CD4-positive, alpha-beta T cell treated with Interleukin-15 for 1 hour (primary cell): Measurements from ENCODE around the gene ITGB4.
"Not testable (repeated sequence)": the region's sequence is repeated elsewhere in the genome, so short reads cannot be mapped to it uniquely, and the experiment has no call there.

Source experiments
- DNase-seq: peaks from one replicate; pipeline ENCODE4 v3.0.0-alpha.2; 2020

Gene ITGB4

DNA sequence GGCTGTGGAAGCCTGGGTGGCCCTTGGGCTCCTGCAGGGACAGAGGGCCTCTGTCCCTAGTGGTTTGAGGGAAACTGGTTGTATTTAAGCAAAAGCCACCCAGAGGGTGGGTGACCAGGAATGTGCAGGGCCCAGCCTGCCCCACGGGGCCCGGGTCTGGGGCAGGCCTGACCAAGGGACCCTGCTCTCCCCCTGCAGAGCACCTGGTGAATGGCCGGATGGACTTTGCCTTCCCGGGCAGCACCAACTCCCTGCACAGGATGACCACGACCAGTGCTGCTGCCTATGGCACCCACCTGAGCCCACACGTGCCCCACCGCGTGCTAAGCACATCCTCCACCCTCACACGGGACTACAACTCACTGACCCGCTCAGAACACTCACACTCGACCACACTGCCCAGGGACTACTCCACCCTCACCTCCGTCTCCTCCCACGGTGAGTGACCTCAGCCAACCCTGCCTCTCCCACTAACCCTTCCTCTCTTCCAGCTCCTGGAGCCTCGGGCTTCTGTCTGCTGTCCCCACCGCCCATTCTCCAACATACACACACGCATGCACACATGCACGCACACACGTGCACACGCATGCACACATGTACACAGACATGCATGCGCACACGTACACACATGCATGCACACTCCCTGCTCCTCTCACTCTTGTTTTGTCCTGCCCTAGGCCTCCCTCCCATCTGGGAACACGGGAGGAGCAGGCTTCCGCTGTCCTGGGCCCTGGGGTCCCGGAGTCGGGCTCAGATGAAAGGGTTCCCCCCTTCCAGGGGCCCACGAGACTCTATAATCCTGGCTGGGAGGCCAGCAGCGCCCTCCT lies 33.3 kb downstream of the ITGB4 start:
- no peak for DNase-seq

DNA sequence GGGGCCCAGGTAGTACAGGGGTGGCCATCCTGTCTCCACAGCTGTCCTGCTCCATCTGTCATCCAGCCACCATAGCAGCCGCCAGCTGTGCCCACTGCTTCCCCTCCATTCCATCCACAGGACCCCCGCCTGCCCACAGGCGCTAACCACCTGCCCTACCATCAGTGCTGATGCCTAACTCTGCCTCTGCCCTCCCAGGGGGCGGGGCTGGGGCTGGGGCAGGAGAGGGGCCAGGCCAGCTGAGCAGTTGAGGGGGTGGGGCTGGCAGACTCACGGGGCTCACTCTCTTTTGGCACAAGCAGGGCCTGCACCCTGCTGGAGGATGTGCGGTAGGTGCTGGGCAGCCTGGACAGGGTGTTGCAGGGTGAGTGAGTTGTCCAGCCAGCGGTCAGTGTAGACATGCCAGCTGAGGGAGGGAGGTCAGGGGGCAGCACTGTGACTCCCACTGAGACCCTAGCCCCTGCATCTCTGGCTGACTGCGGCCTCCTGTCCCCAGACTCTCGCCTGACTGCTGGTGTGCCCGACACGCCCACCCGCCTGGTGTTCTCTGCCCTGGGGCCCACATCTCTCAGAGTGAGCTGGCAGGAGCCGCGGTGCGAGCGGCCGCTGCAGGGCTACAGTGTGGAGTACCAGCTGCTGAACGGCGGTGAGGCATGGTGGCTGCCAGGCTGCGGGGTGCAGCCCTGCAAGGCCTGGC lies 34.1 kb downstream of the ITGB4 start:
- DNase-seq: no peak

DNA sequence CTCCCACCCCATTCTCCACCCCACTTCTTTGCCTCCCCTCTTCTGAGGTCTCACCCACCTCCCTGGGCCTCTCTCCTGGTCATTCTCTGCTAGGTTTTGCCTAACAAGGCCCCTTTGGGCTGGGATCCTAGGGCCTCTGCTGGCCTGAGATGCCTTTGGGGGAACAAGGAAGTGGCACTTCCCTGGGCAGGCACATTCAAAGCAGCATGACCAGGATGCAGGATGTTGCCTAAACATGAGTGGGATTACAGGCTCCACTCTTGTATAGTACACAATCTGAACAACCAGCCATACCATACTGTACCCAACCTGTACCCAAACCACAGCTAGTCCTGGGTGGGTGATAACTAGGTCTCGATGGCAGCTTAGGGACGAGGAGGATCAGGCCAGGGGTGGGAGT lies 34.7 kb downstream of the ITGB4 start:
- DNase-seq: no peak

DNA sequence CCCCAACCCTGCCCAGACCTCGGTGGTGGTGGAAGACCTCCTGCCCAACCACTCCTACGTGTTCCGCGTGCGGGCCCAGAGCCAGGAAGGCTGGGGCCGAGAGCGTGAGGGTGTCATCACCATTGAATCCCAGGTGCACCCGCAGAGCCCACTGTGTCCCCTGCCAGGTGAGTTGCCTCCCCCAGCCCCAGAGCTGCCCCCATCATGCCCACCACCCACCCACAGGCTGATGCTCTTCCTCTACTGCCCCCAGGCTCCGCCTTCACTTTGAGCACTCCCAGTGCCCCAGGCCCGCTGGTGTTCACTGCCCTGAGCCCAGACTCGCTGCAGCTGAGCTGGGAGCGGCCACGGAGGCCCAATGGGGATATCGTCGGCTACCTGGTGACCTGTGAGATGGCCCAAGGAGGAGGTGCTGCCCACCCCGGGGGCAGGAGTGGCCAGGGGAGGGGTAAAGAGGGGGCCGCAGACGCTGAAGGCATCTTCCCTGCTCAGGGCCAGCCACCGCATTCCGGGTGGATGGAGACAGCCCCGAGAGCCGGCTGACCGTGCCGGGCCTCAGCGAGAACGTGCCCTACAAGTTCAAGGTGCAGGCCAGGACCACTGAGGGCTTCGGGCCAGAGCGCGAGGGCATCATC lies 35.3 kb downstream of the ITGB4 start:
- no peak for DNase-seq

DNA sequence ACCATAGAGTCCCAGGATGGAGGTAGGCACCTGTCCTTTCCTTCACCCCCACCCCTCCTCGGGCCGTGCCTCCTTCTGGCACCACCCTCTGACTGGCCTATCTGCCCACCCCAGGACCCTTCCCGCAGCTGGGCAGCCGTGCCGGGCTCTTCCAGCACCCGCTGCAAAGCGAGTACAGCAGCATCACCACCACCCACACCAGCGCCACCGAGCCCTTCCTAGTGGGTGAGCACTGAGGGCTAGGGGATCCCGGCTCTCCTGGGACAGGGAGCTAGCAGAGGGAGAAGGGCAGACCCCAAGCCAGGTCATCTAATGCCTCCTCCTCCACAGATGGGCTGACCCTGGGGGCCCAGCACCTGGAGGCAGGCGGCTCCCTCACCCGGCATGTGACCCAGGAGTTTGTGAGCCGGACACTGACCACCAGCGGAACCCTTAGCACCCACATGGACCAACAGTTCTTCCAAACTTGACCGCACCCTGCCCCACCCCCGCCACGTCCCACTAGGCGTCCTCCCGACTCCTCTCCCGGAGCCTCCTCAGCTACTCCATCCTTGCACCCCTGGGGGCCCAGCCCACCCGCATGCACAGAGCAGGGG lies 35.9 kb downstream of the ITGB4 start:
- no peak for DNase-seq

DNA sequence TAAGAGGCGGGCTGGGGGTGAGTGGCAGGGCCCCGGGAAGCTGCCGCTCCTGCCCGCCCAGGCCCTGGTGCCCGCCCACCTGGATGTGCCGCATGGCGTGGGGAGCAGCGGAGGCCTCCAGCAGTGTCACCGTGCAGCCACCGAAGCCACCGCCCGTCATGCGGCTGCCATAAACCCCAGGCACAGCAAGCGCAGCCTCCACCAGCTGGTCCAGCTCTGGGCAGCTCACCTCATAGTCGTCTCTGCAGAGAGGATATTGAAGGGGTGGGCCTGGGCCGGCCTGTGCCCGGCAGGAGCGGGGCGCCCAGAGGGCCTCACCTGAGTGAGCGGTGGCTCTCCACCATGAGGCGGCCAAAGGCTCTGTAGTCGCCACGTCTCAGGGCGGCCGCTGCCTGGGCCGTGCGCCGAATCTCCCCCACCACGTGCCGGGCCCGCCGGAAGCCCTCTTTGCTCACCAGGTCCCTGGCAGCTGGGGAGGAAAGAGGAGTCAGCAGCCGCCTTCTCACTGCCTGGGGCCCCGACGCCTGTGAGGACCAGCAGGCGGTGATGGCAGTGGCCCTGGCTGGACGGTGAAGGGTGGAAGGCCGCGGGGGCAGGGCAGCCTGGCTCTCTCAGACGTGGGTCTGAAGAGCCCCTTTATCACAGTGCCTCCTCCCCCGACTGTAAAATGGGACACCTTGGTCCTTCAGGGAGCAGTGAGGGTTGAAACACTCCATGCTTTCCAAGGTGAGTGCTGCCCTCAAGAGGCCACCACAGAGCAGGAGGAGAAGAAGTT lies 37.1 kb downstream of the ITGB4 start:
- DNase-seq: no peak

DNA sequence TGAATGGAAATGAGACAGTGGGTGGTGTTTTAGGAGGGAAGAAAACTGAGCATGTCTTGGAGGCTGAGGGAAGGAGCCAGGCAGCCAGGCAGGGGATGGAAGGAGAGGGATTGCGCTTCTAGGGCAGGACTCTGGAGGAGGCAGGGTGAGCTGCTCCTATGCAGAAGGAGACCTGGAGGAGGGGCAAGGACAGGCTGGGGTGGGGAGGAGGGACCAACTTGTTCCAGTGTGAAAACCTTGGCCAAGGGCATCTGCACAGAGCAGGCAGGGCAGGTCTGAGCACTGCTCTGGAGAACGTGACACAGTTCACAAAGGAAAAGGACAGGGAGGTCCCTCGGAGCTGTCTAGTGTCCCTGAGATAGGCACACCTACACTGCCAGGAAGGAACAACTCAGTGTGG lies 38.2 kb downstream of the ITGB4 start:
- DNase-seq: no peak

DNA sequence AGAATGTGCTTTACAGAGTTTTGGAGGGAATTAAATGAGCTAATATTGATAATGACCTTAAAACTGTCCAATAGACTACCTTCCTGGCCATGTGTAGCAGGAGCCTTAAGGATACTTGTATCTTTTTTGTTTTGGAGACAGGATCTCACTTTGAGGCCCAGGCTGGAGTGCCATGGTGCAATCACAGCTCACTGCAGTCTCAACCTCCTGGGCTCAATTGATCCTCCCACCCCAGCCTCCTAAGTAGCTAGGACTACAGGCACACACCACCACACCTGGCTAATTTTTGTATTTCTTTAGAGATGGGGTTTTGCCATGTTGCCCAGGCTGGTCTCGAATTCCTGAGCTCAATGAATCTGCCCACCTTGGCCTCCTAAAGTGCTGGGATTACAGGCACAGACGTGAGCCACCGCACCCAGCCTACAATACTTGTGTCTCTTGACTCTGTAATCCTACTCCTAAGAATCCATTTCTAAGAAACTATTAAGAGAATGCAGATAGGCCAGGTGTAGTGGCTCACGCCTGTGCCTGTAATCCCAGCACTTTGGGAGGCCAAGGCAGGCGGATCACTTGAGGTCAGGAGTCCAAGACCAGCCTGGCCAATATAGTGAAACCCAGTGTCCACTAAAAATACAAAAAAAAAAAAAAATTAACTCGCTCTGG lies 38.9 kb downstream of the ITGB4 start:
- DNase-seq: not testable (repeated sequence)

DNA sequence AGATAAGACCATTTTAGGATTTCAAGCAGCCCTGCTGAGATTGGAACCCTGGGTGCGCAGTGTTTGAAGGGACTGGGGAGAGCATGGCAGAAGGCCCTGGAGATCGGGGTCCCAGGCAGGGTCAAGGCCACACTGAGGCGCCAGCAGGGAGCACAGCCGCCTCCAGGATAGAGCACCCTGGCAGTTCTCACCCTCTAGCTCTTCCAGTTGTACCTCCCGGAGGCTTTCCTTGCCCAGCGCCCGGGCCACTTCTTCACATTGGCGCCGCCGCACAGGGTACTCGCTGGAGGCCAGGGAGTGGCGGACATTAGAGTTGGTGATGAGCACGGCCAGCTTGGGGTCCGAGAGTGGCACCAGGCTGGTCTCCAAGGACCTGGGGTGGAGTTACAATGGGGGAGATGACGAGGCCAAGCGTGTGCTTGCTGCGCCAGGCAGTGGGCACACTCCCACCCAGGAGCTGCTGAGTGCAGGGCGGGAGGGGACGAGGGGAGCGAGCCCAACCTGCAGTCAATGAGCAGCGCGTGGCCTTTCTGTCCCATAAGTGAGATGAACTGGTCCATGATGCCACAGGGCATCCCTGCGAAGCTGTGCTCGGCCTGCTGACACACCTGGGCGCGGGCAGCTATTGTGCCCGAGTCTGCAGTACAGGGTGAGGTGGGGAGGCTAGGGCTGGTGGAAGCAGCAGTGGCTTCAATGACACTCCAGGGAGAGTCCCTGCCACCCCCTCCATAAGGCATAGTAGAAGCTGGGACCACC lies 41.4 kb downstream of the ITGB4 start:
- DNase-seq: no peak

DNA sequence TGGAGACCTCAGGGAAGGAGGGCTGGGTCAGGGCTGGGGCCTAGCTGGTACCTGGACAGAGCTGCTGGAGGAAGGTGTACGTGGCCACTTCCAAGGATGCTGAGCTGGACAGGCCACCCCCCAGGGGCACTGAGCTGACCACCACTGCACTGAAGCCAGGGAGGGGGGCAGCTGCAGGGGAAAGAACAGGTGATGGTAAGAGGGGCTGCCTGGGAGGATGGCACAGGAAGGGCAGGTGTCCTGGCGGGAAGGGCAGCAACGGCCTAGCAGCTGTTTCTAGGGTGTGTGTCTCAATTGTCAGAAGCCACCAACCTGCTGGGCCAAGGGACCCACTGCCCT lies 42.0 kb downstream of the ITGB4 start:
- DNase-seq: no peak

DNA sequence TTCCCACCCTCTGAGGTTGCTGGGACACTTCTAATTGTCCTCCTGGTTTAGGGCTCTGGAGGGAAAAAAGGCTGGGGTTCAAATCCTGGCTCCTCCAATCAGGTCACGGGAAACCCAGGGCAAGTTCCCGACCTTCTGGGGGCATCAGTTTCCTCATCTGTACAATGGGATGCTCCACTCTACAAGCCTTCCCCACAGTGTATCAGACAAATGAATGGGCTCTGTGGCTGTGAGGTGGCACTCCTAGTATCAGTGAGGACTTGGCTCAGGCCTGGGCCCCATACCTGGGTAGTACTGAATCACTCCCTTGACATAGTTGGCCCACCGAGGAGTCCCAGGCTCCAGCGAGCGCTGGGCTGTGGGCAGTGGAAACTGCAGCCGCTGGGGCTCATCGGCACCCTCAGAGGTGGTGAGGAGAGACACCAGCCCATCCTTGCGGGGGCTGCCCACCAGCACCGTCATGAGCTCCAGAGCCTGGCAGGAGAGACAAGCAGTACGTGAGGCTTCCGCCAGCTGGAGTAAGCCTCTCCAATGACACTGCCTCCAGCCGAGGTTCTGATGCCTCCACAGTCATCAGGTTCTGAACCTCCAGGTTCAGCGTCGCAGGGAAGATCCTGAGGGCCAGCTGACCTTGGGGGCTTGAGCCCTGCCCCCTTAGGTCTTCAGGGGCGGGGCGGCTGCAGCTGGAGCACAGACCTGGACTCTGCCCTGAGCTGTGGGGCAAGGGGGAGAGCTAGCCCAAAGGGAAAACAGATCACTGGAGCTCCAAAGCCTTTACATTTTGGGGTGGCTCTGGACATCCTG lies 42.6 kb downstream of the ITGB4 start:
- no peak for DNase-seq

DNA sequence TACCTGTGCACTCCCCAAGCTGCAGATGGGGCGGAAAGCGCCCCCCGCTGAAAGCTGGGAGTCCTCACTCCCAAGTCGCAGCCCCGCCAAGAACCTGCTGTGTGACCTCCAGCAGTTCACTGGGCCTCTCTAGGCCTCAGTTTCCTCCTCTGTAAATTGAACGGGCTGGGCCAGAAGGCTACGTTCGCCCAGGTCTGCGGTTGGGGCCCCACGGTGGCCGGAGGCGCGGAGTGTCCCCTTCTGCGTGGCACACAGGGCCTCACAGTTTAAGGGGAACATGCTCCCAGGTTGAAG lies 43.1 kb downstream of the ITGB4 start:
- no peak for DNase-seq

DNA sequence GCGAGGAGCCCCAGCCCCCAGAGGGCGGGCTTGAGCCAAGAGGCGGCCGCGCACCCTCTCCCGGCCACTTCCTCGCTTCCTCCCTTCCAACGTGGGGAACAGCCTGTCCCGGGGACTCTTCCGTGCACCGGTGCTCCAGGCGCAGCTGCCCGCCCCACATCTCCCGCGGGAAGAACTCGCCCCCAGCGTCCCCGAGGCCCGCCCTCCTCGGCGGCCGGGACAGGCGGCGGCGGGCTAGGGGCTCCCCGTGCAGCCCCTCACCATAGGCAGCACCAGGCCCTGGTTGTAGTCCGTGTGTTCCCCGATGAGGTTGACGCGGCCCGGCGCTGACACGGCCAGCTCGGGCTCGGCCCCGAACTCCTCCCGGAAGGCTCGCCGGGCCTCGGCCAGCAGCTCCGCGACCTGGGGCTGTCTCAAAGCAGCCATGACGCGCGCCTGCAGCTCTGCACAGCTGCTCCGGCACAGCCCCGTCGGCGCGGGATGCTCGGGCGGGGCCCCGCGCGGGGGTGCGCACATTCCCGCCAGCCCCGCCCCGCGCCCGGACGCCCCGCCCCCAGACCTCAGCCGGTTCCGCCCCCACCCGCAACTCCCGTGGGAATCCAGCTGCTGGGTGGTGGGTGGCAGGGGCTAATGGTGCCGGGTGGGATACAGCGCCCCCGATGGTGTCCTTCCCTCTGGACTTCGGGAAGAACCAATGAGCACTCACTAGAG lies 43.6 kb downstream of the ITGB4 start, which contains the start of gene GALK1:
TSS of gene GALK1 (minus strand) at position 482 of the 711 bp plus-strand sequence. CDS start at position 426, 56 bp downstream.
- DNase-seq: peak; percentile 76

DNA sequence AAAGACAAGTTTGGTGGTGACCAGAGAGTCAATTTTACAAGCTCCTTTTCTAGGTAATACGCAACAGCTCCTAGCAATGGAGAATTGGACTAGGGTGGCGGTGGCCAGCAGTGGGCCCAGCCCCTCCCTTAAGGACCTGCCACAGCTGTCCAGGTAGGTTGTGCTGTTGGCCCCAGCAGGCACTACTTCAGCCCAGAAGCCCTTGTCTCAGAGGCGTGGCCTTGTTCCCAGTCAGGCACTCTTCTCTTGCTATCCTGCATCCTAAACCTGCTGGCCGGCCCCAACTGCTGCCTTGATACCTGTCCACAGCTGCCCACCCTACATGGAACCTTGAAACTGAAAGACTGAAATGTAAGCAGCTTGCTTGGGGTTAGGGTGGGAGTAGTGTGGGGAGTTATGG lies 44.7 kb downstream of the ITGB4 start:
- DNase-seq: no peak

DNA sequence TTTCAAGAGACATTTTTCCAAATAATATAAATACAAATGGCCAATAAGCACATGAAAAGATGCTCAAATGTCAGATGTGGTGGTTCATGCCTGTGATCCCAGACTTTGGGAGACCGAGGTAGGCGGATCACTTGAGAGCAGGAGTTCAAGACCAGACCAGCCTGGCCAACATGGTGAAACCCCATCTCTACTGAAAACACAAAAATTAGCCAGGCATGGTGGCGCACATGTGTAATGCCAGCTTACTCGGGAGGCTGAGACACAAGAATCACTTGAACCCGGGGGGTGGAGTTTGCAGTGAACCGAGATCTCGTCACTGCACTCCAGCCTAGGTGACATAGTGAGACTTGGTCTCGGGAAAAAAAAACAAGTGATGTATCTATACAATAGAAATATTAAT lies 46.6 kb downstream of the ITGB4 start:
- DNase-seq: no peak

DNA sequence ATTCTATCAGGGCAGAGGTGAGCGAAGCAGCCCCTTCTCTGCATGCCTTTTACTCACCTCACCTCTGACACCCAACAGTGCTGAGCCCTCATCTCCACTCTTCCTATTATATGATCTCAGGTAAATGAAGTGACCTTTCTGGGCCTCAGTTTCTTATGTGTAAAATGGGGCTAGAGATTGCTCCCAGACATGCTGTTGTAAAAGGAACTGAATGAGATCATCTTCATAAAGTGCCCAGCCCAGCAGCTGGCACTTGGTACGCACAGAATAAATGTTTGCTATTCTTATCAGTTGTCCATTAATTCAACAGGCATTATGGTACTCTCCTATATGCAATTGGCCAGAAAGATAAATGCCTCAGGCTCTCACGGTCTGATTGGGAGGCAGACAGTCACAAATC lies 48.3 kb downstream of the ITGB4 start:
- DNase-seq: no peak

DNA sequence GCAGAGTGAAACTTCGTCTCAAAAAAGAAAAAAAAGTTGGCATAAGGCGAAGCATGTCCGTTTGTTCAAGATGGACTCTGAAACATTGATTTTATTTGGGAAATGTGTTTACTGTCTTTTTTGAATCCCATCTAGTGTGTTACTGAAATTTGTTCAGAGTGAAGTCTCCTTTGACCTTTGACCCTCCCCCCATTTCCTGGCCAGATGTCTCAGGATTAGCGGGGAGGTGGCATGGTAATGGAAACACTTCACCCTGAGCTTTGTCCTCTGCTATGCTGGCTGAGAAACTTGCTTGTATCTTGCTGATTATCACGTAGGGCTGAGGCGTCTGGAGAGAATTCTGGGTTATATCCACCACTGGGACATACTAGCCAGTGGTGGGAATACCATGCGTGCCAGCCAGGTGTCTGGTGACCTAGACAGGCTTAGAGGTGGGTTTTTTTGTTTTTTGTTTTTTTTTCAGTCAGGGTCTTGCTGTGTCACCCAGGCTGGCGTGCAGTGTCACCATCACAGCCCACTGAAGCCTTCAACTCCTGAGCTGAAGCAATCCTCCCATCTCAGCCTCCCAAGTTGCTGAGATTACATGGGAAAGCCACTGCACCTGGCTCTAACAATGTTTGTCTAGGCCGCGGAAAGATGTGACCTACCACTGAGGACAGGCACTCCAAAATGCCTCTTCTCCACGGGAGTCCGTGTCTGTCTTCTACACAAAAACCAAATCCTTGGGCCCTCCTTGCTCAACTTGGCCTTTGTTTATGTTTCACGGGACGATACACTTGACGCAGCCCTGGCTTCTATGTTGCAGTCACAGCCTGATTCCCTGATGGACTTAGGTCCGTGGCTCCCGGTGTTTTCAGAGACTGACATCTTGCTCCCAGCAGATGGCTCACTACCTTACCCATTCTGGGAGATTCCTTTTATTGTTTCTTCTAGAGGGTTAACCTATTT lies 50.3 kb downstream of the ITGB4 start:
- no peak for DNase-seq

DNA sequence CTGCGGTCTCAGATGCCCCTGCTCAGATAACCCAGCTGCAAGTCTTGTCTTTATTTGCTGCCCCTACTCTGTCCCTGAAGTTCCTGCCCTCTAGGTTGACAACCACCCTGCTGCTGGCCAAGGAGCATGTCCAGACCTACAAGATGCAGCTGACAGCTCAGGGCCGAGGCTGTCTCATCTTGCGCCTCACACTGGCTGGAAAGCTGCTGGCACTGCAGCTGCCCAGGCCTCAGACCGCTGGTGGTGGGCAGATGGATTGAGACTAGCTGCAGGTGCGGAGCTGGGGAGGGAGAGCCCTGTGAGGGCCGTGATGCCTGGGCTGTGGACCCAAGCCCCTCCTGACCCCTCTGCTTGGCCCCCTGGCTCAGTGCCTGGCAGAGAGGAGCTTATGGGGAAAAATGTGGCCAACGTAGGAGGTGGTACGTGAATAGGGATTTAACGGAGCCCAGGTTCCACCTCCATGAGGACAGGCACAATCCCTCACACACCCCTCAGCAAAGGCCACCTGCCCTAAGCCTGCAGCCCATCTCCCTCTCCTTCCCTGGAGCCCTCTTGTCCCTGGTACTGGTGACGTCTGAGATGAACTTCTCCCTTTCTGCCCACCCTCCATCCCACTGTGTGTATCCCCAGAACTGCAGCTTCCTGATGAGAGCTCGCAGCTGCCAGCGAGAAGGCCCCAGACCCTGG lies 52.0 kb downstream of the ITGB4 start:
- DNase-seq: no peak
